ENCODE results near the gene NEK2.
A peak's percentile ranks its signal among the peaks of the same experiment; 100 is the strongest.
"Not testable (repeated sequence)": the region's sequence is repeated elsewhere in the genome, so short reads cannot be mapped to it uniquely, and the experiment has no call there.

Gene NEK2

DNA sequence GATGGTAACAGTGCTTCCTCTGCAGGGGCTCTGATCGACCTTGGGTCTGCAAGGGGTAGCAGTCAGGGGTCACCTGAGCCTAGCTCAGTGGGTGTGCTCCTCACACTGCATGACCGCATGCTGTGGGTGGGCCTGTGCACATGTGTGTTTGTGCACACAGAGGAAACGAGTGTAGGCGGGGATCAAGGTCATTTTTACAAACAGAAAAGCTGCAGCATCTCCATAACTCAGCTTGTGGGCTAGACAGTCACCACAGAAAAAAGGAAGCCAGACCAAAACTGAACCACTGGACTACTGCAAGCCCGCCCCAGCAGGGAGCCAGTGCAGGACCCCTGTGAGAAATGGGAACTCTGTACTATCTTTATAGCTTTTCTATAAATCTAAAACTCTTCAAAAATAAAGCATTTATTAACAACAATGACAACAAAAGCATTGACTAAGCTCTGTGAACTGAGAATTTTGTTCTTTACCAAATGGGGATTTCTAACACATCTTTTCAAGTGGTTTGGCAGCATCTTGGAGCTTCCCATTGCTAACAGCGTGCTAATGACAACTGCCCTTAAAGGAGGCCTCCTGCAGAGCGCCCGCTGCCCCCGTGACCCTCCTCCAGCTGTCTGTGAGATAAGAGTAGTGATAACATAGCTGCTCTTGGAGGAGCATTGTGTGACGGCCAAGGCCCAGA is 19.9 kb upstream of the NEK2 start:
- no peak for DNase-seq (ENCODE audit: low read depth)

DNA sequence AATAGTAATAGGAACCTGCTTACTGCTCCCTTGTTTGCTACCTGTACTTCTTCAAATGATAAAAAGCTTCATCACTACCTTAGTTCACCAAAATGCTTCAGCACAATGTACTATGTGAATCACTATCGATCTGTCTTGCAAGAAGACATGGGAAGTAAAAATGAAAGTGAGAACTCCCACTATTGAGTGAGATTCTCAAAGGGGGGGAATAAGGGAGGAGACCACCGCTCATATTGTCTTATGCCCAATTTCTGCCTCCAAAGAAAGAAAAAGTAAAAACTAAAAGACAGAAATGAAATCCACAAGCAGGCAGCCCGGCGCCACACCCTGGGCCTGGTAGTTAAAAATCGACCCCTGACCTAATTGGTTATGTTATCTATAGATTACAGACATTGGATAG is 18.5 kb upstream of the NEK2 start:
- not testable (repeated sequence) for DNase-seq (ENCODE audit: low read depth)

- no peak for DNase-seq (ENCODE audit: low read depth)
Measured at GRCh38 chr1:211688421-211688820, 13.0 kb upstream of the NEK2 start.

GRCh38 chr1:211687462-211688215 is 12.2 kb upstream of the NEK2 start:
- DNase-seq (ENCODE audit: low read depth), result no peak

GRCh38 chr1:211685823-211686222 is 10.4 kb upstream of the NEK2 start:
- DNase-seq (ENCODE audit: low read depth), result no peak

DNA sequence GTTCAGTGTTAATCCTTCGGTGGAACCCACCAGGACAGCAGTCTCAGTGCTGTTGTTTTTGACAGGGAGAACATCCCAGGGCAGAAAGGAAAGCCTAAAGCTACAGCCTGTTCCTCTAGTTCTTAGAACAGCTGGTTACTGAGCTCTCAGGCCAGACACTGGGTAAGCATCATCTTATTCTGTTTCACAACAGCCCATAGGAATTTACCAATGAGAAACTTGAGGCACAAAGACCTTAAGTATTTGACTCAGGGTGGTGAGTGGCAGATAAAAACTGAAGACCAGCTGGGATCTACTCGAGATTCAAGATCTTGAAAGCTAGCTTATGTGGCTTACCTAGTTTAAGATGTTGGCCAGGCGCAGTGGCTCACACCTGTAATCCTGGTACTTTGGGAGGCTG is 9.4 kb upstream of the NEK2 start:
- DNase-seq (ENCODE audit: low read depth), result no peak

DNA sequence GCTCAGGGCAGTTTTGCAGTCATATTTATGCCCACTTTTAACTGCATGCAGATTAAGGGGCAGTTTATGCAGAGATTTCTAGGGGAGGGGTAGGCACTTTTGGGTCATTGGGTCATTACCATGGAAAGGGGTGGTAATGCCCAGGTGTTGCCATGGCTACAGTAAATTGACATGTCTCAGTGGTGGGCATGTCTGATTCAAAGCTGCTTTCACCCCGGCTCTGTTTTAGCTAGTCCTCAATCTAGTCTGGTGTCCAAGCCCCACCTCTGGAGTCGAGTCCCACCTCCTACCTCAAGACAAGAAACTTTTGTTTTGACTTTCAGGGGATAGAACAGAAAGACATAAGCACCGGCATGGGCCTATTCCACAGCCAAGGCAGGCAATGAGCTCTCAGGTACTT is 8.9 kb upstream of the NEK2 start:
- DNase-seq (ENCODE audit: low read depth), result no peak

DNA sequence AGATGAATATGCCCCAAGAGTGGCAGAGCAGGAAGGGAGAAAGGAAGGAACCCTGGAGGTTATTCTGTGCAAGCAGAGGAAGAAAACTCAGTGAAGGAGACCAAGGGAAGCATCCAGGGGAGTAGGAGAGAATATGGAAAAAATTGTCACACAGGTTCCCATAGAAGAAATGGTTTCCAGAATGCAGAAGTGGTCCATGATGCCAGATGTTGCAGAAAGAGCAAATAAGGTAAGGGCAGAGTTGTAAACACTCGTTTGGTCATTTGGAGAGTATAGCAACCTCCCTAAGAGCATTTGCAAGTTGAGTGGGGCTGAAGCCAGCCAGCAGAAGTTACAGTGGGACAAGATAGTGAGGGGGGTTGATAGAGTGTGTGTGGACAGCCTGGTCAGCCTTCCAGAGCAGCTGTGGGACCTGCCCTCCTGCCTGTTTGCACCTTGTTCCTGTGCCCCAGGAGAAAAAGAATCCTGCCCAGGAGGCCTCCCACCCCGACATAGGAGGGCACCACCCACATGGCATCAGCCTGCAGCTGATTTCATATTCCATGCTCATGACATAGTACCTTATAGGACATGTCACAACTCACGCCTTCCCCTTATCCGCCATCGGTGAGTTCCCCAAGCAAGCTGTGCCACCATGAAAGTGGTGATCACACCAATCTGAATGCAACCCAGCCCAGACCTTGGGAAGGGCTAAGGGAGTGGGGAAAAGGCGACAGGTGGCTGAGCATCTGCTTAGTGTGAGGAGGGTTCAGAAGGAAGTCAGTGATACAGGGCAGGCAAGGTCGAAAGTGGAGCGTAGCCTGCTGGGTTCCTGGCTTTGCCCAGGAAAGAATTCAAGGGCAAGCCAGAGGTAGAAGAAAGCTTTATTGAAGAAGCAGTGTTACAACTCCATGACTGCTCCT is 8.2 kb upstream of the NEK2 start:
- no peak for DNase-seq (ENCODE audit: low read depth)

DNA sequence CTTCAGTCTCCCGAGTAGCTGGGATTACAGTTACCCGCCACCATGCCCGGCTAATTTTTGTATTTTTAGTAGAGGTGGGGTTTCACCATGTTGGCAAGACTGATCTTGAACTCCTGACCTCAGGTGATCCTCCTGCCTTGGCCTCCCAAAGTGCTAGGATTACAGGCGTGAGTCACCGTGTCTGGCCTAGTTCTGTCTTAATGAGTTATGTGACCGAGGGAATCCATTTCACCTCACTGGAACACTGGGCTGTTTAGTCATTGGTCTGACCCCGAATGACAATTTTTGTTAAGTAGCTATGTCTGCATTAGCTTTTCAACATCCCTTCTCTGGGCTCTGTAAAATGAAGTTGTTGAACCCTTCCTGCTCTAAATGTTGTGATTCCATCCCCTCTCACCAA is 6.8 kb upstream of the NEK2 start:
- DNase-seq (ENCODE audit: low read depth), result not testable (repeated sequence)

- DNase-seq (ENCODE audit: low read depth), result peak; percentile 48
Measured at GRCh38 chr1:211680752-211681327, 5.4 kb upstream of the NEK2 start.

GRCh38 chr1:211677659-211678058 is 2.2 kb upstream of the NEK2 start:
- DNase-seq (ENCODE audit: low read depth), result no peak

- DNase-seq (ENCODE audit: low read depth), result no peak
Measured at GRCh38 chr1:211676761-211677160, 1.3 kb upstream of the NEK2 start.

GRCh38 chr1:211676106-211676583 is 724 bp upstream of the NEK2 start:
- DNase-seq (ENCODE audit: low read depth), result no peak

DNA sequence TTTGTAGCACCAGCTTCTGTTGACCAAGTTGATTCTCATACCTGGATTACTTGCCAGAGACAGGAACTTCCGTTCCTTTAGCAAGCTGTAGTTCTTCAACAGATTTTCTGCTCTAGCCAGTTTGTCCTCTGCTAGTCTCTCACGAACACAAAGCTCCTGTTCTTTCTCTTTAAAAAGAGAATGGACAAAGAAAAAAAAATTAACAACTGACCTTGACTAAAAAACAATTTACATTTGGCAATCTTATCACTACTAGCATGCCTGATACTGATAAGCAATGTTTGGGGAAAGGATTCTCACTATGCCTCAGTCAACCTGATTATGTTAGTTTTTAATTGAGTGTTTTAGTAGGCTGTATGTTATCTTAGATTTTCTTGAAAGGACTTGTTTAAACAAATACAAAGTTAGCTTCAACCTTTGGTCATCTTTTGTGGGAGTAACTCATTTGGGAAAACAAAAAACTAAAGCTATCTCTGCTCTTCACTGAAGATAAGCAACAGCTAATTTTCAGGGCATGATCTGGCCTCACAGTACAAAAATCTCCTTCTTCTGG is 8.3 kb downstream of the NEK2 start:
- DNase-seq (ENCODE audit: low read depth), result no peak

DNA sequence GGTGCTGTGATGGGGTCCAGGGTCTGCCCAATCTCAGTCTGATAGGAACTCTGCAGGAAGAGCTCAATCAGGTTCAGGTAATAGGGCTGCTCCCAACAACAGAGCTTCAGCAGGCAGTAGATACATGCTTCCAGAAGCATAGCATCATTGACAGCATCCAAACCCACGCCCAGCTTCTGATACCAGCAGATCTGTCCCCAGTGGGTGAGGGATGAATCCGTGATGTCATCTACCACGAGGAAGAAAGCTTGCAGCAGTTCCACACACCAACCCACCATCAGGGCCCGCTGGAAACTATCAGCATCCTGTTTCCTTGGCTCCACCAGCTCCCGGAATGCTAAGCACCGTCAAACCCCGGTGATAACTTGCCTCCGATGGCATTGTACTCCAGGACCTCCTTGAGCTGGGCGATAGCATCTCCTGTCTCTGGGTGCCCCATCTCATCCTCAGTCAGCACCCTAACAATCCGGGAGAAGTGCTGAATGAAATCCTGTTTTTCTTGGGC is 14.7 kb downstream of the NEK2 start:
- DNase-seq (ENCODE audit: low read depth), result no peak

DNA sequence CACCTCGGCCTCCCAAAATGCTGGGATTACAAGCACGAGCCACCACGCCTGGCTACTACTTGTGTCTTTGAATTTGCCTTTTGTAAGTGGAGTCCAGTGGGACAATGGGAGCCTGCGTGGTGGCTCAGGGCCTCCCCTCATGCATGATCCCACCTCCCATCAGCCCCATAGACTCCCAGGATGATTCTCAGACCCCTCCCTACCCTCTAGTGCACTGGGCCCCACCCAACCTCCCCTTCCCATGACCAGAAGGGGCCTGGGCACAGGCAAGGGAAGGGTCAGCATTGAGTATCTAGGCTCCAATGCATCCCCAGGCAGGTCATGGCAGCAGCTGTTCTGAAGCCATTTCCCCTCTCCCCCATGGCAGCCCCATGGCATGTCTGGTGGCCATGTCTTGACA is 18.7 kb downstream of the NEK2 start:
- no peak for DNase-seq (ENCODE audit: low read depth)

GRCh38 chr1:211654838-211655787 is 20.3 kb downstream of the NEK2 start:
- peak; percentile 62 for DNase-seq (ENCODE audit: low read depth)

DNA sequence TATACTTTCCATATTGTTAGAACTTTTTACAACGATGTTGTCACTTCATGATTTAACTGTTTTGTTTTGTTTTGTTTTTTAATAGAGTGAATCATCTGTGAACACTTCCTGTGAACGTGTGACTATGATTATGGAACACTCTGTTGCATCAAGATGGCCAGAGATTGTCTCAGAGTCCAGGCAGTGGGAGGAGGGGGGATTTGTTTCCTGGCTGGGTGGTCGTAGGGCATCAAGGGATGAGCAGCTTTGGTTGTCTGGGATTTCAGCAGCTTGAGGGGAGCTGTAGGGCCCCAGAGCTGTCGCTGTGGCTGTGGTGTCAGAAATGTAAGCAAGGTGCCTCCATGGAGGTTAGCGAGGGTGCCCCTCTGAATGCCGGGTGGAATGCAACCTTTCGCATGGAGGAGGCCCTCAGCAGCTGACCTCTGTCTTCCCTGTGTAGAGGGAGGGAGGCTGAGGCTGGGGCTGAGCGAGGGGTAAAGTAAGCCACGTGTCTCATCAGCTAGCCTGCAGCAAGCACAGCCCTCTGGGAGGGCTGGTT is 21.4 kb downstream of the NEK2 start:
- DNase-seq (ENCODE audit: low read depth), result no peak

GRCh38 chr1:211653293-211653692 is 22.1 kb downstream of the NEK2 start:
- DNase-seq (ENCODE audit: low read depth), result no peak

GRCh38 chr1:211652371-211652770 is 23.1 kb downstream of the NEK2 start:
- no peak for DNase-seq (ENCODE audit: low read depth)
